HG03025 (cell line): ENCODE results near the gene PEX5L.
A peak's percentile ranks its signal among the peaks of the same experiment; 100 is the strongest.
"Not testable (repeated sequence)": the region's sequence is repeated elsewhere in the genome, so short reads cannot be mapped to it uniquely, and the experiment has no call there.

ENCODE experiments used
- ATAC-seq: cut with Tn5 transposase; IDR thresholded peaks from one replicate; pipeline ENCODE4 v1.9.1; 2021; ENCODE audit warnings: mild to moderate bottlenecking, moderate library complexity; ENCODE audit not compliant: unreplicated experiment, low FRiP score

Gene PEX5L, protein sequence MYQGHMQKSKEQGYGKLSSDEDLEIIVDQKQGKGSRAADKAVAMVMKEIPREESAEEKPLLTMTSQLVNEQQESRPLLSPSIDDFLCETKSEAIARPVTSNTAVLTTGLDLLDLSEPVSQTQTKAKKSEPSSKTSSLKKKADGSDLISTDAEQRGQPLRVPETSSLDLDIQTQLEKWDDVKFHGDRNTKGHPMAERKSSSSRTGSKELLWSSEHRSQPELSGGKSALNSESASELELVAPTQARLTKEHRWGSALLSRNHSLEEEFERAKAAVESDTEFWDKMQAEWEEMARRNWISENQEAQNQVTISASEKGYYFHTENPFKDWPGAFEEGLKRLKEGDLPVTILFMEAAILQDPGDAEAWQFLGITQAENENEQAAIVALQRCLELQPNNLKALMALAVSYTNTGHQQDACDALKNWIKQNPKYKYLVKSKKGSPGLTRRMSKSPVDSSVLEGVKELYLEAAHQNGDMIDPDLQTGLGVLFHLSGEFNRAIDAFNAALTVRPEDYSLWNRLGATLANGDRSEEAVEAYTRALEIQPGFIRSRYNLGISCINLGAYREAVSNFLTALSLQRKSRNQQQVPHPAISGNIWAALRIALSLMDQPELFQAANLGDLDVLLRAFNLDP

DNA sequence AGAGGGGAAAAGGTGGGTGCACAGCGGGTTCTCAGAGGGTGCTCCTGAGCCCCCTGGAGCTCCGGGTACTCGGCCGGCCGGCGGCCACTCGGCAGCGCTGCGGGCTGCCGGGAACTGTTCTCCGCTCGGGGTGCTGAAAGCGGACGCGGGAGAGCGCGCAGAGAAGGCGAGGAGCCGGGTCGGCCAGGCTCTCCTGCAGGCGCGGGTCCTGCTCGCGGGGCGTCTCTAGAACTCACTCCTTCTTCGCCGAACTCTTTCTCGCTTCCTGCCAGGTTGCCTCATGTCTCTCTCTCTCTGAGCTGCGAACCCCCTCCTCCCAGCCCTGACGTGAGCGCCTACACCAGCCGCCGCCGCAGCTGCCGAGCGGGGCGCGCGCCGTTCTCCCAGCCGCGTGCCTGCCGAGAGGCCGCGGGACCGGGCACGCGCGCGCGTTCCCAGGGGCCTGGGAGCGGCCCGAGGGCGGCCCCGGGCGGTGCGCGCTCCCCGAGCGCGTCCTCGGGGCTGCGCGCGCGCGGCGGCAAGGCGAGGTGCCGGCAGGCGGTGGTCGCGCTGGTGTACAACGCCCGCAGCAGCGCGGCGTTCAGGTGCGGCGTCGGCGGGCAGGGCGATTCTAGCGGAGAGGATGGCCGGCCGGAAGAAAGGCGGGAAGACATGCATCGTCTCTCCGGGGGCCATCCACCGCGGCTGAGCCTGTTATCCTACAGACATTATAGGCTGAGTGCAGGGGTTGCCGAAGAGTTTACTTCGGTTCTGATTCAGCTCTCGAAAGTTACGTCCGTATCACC is at the start of gene PEX5L:
Gene PEX5L (minus strand): TSS at position 267 of the 785 bp plus-strand sequence. CDS start 338 bp downstream, outside the sequence.
- peak; percentile 69 for ATAC-seq

DNA sequence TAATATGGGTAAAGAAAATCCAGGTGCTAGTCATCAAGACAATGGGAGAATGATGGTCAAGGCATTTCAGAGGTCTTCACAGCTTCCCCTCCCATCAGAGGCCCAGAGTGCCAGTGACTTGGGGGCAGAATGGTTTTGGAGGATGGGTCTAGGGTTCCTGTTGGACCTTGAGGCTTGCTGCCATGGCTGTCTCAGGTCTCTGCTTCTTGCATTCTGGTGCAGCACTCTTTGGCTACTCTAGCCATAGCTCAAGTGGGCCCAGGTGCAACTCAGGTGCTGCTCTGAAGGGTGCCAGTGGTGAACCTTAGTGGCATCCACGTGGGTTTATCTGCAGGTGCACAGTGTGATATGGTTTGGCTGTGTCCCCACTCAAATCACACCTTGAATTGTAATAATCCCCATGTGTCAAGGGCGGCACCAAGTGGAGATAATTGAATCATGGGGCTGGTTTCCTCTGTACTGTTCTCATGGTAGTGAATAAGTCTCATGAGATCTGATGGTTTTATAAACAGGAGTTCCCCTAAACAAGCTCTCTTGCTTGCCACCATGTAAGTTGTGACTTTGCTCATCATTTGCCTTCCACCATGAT is 48.5 kb upstream of the PEX5L start:
- no peak for ATAC-seq

DNA sequence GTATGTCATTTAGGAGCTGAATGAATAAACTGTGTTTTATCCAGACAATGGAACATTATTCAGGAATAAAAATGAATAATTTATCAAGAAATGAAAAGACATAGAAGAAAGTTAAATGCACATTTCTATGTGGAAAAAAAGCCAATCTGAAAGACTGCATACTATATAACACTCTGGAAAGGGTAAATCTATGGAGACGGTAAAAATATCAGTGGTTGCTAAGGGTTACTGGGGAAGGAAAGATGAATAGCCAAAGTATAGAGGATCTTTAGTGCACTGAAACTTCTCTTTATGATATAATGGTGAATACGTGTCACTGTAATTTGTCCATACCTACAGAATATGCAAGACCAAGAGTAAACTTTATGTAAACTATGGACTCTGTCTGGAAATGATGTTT is 46.0 kb upstream of the PEX5L start:
- ATAC-seq = no peak

DNA sequence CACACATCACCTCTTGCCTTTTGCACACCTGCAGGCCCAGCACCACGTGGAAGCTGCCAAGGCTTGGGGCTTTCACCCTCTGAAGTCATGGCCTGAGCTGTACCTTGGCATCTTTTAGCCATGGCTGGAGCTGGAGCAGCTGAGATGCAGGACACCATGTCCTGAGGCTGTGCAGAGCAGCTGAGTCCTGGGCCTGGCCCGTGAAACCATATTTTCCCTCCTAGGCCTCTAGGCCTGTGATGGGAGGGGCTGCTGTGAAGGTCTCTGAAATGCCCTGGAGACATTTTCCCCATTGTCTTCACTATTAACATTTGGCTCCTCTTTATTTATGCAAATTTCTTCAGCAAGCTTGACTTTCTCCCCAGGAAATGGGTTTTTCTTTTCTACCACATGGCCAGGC is 41.9 kb upstream of the PEX5L start:
- no peak for ATAC-seq

DNA sequence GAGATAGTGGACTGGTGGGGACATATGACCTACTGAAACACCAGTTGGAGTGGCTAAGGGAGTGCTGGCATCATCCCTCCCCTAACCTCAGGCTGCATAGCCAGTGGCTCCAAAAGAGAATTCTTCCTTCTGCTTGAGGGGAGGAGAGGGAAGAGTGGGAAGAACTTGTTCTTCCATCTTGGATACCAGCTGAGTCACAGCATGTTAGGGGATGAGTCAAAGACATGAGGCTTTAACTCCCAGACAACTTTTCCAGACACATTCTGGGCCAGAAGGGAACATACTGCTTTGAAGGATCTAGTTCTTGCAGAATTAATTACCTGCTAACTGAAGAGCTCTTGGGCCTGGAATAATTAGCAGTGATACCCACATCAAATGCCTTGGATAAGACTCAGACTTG is 36.8 kb upstream of the PEX5L start:
- no peak for ATAC-seq

DNA sequence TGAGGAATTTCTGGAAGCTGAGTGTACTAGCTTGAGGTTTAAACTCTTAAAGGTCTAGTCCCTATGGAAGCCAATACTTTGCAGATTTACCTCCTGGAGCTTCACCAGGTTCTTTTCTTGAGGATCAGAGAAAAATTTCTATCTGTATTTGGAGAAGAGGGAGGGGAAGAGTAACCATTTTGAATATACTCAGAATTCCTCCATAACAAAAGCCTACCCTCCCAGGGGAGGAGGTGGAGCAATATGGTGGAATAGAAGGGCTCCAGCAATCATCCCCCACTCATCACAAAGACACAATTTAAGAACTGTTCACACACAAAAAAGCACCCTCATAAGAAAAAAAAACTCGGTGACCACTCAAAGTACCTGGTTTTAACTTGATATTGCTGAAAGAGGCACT is 36.0 kb upstream of the PEX5L start:
- ATAC-seq = no peak

DNA sequence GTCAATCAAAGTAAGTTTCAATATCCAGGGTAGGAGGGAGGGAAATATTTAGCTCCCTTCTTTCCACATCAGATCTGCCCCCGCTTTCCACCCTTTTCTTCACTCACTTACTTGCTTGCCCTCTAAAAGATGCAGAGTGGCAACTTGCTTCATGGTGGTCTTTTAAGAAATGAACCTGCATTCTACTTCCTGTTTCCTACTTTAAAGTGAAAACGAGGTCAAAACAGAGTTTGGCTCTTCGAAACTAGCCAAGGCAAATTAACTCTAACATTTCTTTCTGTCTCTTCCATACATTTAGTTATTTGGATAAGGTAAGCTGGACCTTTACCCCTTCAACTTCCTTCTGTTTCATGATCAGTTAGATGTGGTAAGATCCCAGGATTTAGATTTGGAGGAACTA is 34.2 kb upstream of the PEX5L start:
- no peak for ATAC-seq

DNA sequence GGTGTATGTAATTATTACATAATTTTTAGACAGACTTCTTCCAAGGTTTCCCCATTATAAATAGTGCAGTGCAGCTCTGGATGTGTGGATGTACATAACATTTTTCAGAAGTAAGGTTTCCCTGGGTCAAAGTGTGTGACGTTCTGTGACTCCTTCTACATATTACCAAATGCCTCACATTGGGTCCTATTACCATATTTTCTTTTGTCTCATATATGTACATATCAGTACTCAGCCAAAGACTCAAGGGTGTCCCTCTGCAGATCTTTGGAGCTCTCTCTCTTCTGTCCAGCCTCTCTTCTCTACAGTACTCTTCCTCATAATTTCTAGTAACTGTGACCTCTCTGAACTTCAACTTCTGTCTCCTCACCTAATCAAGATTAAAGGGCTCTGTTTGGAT is 31.3 kb upstream of the PEX5L start:
- no peak for ATAC-seq

DNA sequence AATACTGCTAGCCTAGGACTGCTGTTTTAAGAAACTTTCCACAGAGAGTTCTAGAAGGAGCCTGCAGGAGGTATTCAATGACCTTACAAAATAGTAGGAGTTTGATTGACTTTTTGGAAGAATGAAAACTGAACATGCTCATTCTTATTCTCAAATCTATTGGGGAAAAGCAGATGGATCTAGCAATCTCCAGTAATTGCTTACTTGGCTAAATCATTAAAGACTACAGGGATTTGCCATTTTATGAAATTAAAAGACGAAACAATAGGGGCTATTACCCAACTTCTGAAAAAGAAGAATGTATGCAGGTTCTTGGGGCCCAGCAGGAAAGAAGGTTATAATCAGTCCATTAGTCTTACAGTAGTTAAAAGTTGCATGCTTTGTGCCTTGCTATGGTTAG is 29.9 kb upstream of the PEX5L start:
- ATAC-seq = no peak

DNA sequence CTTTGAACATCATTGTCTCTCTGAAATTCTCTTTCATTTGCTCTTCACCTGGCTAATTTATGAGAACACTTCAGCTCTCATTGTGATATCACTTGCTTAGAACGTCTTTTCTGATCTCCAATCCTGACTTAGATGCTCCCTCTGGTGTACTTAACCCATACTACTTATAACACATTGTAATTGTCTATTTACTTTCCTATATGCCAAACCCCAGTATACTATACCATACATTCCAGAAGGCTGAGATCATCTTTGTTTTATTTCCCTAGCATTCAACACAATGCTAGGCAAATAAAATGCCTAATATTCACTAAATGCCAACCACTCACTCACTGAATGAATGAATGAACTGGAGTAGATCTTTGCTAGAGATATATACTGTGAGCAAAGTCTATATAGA is 27.0 kb upstream of the PEX5L start:
- ATAC-seq = no peak

DNA sequence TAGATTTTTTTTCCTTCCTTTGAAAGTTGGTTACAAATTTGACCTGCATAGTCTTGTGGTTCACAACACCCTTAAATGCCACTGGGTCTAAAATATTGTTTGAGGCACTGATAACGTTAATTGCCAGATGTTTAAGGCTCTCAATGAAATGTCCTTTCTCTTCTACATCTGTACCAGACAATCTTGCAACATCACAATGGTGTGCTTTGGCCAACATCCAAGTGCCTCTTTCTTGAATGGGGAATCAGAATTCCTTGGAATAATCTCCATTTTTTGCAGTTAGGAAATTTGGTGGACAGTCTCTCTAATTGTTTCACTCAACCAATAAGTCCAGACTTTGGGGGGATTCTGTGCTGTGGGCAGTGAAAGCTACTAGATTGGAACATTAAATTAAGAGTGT is 26.0 kb upstream of the PEX5L start:
- ATAC-seq = no peak

DNA sequence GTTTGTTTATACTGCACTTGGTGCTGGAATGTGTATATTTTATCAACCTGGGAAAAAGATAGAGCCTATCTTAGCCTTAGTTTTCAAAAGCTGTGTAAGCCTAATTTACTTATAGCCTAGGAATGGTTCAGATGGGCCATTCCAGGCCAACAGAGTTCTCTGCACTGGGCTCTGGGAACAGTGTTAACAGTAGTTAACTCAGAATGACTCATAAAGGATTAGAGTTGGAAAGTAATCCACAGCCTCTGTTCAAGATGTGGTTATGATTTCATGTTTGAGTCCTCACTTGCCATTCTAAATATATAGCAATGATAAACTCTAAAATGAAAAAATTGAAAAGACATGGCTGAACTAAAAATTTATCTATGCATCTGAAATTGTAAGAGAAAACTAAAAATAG is 22.6 kb upstream of the PEX5L start:
- no peak for ATAC-seq

DNA sequence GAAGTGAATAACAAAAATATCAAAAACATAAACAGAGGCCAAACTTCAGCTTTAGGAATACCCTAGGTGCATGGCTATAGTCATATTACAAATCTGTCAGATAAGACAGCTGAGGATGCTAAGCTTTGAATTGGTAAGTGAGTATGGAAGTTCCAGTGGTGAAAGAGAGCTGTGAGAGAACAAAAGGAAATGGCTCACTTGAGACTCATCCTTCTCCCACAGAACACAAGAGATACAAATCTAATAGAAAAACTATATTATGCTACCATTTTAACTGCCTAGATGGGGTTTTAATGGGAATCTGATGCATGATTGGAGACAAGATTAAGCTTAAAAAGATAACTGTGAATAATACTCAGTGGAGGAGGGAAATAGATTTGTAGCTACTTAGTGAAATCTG is 21.5 kb upstream of the PEX5L start:
- no peak for ATAC-seq

DNA sequence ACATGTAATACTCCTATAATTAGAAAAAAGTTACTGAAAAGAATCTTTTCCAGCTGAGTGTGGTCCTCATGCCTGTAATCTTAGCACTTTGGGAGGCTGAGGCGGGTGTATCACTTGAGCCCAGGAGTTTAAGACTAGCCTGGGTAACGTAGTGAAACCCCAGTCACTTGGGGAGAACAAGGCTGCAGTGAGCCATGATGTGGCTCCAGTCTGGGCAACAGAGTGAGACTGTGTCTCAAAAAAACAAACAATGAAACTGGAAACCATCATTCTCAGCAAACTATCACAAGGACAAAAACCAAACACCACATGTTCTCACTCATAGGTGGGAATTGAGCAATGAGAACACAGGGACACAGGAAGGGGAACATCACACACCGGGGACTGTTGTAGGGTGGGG is 18.9 kb upstream of the PEX5L start:
- ATAC-seq = not testable (repeated sequence)

DNA sequence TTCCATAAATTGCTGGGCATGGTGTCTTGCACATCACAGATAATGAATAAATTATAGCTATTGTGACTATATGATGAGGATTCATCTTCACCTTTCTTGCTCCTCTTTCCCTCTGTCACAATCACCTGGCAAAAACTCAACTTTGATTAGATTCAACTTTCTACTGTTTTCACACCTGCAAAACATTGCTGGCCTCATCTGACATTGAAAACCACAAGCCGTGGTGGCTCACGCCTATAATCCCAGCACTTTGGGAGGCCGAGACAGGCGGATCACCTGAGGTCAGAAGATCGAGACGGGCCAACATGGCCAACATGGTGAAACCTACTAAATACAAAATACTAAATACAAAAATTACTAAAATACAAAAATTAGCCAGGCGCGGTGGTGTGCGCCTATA is 12.7 kb upstream of the PEX5L start:
- no peak for ATAC-seq

DNA sequence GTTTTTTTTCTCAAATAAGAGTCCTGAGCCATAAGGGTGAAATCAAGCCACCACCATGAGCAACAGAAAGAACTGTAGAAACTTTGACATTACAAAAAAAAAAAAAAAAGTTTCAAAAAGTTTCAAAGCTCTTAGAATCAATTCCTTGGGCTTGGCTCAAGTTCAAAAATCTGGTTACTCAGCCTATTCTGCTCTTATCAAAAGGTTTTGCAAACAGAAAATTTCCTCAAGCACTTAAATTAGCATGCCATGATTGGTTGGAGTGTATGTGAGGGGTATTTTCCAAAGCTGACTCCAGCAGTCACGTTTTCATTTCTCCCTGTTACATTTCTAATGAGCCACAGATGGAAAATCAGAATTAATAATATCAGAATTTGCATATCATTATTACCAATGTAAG is 12.1 kb upstream of the PEX5L start:
- no peak for ATAC-seq

DNA sequence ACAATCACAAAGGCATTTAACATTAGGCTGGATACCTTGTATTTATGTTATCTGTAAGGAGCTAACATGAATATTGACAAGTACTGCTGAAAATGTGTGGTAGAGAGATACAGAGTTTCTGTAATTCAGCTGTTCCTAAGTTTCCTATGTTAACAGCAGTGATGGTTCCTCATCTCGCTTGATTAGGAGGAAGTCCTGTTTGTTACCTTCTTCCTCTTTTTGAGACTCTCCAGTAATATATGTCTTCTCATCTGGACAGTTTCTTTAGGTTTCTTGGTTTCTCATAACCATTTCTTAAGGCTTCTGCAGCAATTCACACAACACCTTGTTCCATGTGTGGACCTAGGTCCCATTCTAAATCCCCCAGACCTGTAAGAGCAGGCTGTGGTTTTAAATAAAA is 11.4 kb upstream of the PEX5L start:
- ATAC-seq = peak; percentile 98

DNA sequence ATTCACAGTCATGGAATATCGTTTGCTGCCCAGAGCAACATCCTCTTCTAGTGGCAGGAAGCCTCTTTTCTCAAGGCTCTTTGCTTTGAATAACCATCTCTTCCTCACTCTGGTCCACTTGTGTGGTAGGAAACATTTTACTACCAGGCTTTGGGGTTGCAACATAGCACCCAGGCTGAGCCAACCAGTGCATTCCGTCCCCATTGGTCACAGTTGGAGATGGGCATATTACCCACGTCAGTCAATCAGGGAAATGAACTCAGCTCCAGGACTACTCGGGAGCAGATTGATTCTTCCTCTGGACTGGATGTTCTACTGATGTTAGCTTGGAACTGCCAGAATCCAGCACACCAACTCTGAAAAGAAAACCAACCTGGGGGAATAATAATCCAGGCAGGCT is 4.2 kb upstream of the PEX5L start:
- no peak for ATAC-seq

DNA sequence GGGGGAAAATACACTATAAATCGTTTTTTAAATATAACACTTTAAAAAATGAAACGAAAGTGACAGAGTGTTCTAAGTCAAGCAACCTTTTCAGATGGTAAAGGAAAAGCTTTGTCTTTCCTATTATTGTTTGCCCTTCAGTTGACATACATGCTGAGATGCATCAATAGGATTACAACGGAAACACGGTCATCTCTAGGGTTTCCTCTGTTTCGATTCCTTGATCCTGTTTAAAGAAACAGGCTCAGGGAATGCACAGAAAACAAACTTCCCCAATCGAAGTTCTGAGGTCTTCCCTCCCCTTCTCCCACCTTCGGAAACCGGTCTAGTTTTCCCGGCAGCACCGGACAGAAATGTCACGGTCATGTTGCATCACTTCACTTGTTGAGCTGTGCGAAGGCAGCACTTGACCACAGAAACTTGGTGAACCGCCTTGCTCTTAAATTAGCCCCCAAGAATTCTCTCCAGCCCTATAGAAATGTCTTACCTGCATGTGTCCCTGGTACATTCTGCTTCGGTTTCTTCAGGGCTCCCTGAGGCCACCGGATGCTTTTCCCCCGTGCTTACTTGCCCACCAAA is 556 bp downstream of the PEX5L start:
- ATAC-seq = peak; percentile 38

DNA sequence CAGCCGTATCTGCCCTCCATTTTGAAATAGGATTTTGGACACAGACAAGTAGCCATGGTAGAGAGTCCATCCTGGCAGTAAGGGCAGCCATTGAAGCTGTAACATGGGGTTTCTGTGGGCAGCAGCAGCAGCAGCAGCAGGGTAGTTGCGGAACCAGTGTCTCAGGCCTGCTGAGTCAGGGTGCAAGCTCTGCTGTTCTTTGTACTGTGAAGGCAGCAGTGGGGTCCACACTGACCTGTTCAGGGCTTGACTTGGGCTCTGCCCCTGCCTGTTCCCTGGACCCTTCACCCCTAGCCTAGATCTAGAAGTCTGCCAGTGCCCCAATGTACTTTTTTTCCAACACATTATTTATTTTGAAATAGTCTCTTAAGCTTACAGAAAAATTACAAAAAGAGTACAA is 9.7 kb downstream of the PEX5L start:
- ATAC-seq = no peak

DNA sequence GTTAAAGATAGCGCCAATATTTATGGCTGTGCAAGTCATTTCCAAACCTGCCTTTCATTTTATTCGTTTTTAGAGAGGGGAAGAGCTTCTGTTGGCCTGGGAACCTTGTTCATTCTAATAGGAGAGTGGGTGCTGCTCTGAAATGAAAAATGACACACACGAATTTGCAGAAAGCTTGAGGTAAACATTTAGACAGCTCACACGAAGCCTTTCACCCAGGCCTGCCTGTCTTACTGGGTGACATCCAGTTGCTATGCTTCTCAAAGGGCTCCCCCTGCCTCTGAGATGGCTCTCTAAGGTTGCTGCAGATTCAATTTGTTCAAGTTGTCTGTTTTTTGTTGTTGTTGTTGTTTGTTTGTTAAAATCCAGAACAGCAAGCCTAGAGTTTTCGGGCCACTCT is 18.2 kb downstream of the PEX5L start:
- ATAC-seq = peak; percentile 84
